Posterior vena cava (tissue), 2 donors: ENCODE data around the gene CATSPER3. TPM values are rescaled to one million over a fixed set of nuclear protein-coding genes. Genes with fewer than 3 reads are reported as not detected.

ENCODE experiments used
- DNase-seq: peaks from one replicate; pipeline ENCODE4 v3.0.0-alpha.2; 2020; ENCODE audit warnings: low spot score
- intact Hi-C, 2 donors: fragments of 100-400 bp; cut with DNase I; formaldehyde crosslinking; loops; one replicate each; pipeline versions ENCODE4 v1.14.1 to v1.14.2; 2022 to 2023
- microRNA-seq, 2 donors: library from miRNA; unstranded; fragments of <30 nt; microRNA quantifications; one replicate each; pipeline ENCODE4 v1.2.0, GENCODE V29; 2020 to 2021; ENCODE audit warnings: borderline microRNAs expressed in 2 of 2
- total RNA-seq, 2 donors: library from RNA; stranded (reverse); fragmentation: NEBNext Ultra II Directional; extraction: Animal tissue kit (Norgen Biotek cat#: 25700); gene quantifications; one replicate each; pipeline ENCODE4 v1.2.1, GENCODE V29; 2021
- donor health status: DM: yes; HTN: yes; CAD: no.
- donor health status: DM: yes; HTN: yes; CAD: no.

The CATSPER3 gene
- total RNA-seq, 2 donors from 2014 or later: 0.43 TPM; not detected in 1

DNA sequence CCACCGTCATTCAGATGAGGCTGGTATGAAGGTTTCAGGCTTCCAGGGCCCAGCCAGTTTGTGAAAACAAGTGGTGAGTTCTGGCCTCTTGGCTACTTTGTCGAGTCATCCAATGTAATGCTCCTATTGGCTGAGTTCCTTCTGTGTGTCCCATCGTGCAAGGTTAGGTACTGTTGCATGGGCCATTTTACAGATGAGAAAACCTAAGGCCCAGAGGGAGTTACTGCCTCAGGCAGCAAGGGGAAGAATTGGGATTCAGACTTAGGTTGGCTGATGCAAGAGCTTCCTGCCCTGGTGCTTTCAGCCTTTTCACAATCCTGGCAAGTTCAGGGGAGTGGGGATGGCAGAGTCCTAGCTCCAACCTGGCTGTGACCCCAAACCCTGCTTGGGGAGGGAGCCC, 83.7 kb downstream of the CATSPER3 start:
- intact Hi-C loops: no loop called here
- no peak for DNase-seq

DNA sequence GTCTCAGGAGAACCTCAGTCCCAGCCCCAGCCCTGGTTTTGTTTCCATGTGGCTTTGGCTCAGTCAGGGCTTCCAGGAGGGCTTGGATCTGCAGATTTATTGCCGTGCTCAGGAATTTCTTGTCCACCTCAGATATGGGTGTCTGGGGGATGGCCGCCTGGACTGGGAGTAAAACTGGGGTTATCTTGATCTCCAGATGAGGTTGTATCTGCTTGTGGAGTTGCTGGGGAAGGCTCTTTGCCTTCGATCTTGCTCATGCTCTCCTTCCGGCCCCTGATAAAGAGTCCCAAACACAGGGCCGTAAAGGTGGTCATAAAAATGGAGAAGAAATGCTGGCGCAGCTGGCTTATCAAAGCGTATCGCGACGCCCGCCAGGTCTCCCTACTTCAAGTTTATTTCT, 84.2 kb downstream of the CATSPER3 start:
- intact Hi-C loops: no loop called here
- DNase-seq: no peak

DNA sequence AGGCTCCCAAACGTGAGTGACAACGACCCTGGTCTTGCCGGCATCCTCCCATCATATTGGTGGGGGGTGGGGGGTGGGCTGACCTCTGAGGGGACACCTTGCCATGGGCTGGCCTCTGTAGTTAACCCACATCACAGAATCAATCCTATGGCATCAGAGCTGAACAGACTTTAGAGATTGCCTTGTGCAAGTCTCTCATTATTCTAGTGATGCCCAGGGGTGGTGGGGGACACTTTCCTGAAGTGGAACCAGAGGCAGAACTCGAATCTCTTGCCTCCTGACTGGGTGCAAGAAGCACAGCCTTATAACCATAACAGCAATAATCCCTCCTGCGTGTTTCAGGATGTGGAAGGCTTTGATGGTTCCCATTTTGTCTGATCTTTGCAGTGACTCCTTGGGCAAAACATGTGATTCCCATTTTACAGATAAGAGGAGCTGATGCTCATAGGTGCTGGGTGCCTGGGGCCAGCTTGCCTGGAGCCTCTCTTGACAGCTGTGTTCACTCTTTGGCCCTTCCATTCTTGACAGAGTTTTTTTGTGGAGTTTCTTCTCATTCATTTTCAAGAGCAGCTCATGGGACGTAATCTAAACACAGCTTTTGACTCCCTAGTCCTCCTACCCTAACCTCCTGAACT, 84.9 kb downstream of the CATSPER3 start:
- intact Hi-C loops: no loop called here
- DNase-seq: no peak

GRCh38 chr5:135053278-135053677, 85.6 kb downstream of the CATSPER3 start:
- intact Hi-C loops: no loop called here
- DNase-seq: no peak

GRCh38 chr5:135053989-135054388, 86.3 kb downstream of the CATSPER3 start:
- intact Hi-C loops: no loop called here
- DNase-seq: no peak

DNA sequence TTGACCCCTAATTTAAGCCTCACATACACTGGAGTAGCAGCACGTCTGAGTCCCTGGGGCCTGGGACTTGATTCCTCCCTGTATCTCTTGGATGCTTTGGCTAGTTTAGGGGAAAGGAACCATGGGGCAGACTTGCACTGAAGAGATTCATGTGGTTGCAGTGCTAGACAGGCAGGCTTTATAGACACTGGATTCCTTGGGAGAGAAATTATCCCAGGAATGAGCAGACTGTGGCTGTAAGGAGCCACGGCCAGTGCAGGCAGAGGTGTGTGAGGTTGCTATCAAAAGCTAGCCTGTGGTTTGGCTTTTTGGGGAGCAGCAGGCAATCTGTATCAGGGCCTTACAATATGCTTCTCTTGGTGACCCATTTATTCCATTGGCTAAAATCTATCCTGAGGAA, 86.8 kb downstream of the CATSPER3 start:
- intact Hi-C loops: no loop called here
- DNase-seq: no peak

GRCh38 chr5:135055396-135055795, 87.7 kb downstream of the CATSPER3 start:
- intact Hi-C loops: no loop called here

GRCh38 chr5:135056316-135057030, 88.8 kb downstream of the CATSPER3 start:
- DNase-seq: no peak
- intact Hi-C loops: no loop called here

More at GRCh38 chr5:135055396-135055795, 87.7 kb downstream of the CATSPER3 start:
- DNase-seq: no peak

- DNase-seq: no peak
- intact Hi-C loops: no loop called here
Measured at GRCh38 chr5:135057233-135057632, 89.5 kb downstream of the CATSPER3 start.

DNA sequence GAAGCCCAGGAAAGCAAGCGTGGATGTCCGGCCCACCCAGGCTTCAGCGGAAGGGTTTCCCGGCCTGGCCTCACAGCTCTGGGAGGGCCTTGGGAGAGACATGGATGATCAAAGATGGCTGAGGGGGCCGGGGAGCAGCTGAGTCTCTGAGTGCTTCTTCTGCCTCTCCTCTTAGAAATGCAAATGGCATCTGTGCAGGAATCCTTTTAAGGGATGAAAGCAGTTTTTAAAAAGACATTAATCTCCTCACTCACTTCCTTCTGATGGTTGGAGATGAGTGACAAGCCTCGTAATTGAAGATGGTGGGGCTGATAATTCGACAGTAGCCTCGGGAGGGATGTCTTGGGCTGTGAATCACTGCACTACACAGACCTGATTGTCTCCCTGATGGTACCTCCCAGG, 90.6 kb downstream of the CATSPER3 start:
- no peak for DNase-seq
- intact Hi-C loops: no loop called here

DNA sequence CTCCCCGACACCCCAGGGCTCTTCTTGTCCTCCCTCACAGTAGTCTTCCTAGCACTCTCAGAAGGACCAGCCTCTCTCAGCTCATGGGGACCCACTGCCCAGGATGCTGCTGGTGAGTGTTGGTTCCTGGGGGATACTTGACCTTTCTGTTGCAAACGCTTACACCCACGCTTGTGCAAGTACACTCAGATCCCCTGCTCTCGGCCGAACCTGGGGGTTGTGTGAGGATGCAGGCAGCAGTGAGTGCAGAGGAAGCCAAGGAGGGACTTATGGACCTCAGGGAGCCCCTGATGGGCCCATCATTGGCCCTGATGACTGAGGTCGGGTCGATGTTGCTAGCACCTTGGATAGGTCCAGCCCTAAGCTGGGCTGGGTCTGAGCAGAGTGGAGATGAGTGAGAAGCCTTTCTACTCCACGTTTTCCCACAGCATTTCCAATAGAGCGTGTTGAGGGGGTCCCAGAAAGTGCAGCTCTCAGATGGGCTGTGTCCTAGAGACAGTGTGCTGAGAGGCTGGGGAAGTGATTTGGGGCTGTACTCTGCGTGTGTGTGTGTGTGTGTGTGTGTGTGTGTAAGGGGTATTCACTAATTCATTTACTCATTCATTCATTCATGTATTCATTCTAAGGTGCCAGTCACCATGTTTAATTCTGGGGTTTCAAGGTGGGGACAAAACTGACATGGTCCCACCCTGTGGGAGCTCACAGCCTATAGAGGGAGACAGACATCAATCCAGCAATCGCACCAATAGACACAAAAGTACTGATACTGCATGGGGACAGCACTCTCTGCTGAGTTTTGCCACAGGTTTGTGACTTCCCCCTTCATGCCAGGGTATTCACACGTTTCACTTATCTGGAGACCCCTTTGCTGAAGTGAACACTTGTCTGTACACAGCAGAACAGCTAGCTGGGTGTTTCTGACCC, 91.6 kb downstream of the CATSPER3 start:
- no peak for DNase-seq
- intact Hi-C loops: no loop called here

DNA sequence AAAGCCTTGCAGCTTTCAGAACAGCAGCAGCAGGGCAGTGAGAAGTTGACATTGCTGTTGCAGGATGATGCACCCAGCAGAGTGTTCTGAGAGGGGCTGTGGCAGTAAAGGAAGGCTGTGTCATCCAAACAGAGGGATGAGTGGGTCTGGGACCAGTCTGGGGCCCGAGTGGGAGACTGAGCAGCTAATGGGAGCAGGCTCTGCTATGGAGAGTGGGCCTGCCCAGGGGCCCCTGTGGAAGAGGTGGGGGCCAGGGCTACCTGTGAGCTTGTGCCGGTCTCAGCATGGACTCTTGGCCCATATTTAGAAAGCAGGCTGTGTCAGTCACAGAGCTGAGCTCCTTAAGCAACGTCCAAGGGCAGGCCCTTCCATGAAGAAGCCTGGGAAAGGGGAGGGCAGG, 92.3 kb downstream of the CATSPER3 start:
- intact Hi-C loops: no loop called here
- DNase-seq: no peak

DNA sequence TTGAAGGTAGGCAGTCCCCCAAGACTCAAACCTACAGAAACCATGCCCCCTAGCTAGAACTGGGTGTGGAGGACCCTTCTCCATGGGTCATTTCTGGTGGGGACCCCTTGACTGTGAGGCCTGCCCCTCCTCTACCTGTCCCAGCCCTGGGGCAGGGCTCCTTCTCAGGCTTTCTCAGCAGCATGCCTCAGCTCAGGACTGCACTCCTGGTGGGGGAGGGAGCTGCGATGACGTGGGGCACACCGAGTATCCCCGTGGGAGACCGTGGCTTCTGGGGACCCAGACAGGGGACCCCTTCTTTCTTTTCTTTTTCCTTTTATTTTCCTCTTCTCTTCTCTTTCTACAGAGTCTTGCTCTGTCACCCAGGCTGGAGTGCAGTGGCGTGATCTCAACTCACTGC, 93.3 kb downstream of the CATSPER3 start:
- intact Hi-C loops: no loop called here
- no peak for DNase-seq

Small RNA genes within 50 kb of the gene (microRNA-seq; reads per million reads assigned to microRNA genes)
- 0 reads per million in 2 donors for gene MIR4461

Other genes starting within 250 kb of the CATSPER3 start
- gene CAMLG, start 229.4 kb upstream of the CATSPER3 start, total RNA-seq: 10 to 100 TPM; 26.5 to 31.6 TPM
- gene DDX46, start 209.1 kb upstream of the CATSPER3 start, total RNA-seq: 10 to 100 TPM; 38.7 to 38.9 TPM
- gene C5orf24, start 121.9 kb upstream of the CATSPER3 start, total RNA-seq: 10 to 100 TPM; 53.1 to 58.7 TPM
- 100 to 1,000 TPM in 1 of 2 donors, 10 to 100 TPM in 1; 76.7 to 103 TPM for gene TXNDC15, start 93.5 kb upstream of the CATSPER3 start, total RNA-seq
- gene PCBD2, start 62.8 kb upstream of the CATSPER3 start, total RNA-seq: 1 to 10 TPM; 7.4 to 8.8 TPM
- under 1 TPM; 0.81 to 0.97 TPM for gene PITX1, start 66.3 kb downstream of the CATSPER3 start, total RNA-seq